Panc1 (cell line): ENCODE data around the gene DNAH12. TPM values are rescaled to one million over a fixed set of nuclear protein-coding genes. Genes with fewer than 3 reads are reported as not detected.

Experiments used
- ATAC-seq: fragments of 200-7000 bp; cut with Tn5 transposase; 2 replicates; pipeline ENCODE4 v1.9.1; 2020; ENCODE audit warnings: mild to moderate bottlenecking, moderate library complexity
- BruUV-seq: library from RNA; stranded (reverse); fragments of 400-500 nt; replicated peaks from 2 replicates; lab custom pipeline; 2021; lab: Mats Ljungman, UMichigan
- CTCF ChIA-PET: fragments of 300-600 bp; sonication (Branson Sonifier 250); formaldehyde crosslinking; loops from one replicate; lab custom pipeline; 2022; ENCODE audit warnings: antibody characterized with exemption; lab: Charles Lee
- POLR2A ChIA-PET: fragments of 300-600 bp; sonication (Branson Sonifier 250); formaldehyde crosslinking; loops from one replicate; lab custom pipeline; 2022; ENCODE audit warnings: antibody characterized with exemption; lab: Charles Lee
- DNase-seq: peaks from one replicate; pipeline ENCODE4 v3.0.0-alpha.2; 2010; ENCODE audit warnings: low read depth, low spot score
- H3K27ac ChIP-seq: 2 replicates; pipeline ENCODE4 v1.5.1; 2011; ENCODE audit warnings: mild to moderate bottlenecking, low read length, inconsistent platforms
- H3K27me3 ChIP-seq: fragments of 200-500 bp; sonication (Bioruptor generic); 2 replicates; pipeline ENCODE4 v1.6.0; 2014; ENCODE audit warnings: low read length, inconsistent platforms; ENCODE audit not compliant: control insufficient read depth, insufficient read depth
- H3K36me3 ChIP-seq: fragments of 200-500 bp; sonication (Bioruptor generic); 2 replicates; pipeline ENCODE4 v1.5.1; 2014; ENCODE audit warnings: inconsistent platforms, mild to moderate bottlenecking, low read length, moderate library complexity; ENCODE audit not compliant: control insufficient read depth, insufficient read depth
- H3K4me1 ChIP-seq: 2 replicates; pipeline ENCODE4 v1.5.1; 2011; ENCODE audit warnings: inconsistent platforms, mild to moderate bottlenecking, low read length, moderate library complexity; ENCODE audit not compliant: control insufficient read depth, insufficient read depth
- H3K4me3 ChIP-seq, 2 experiments: 2 replicates each; pipeline ENCODE4 v1.5.1; 2011 to 2012; ENCODE audit warnings: low read depth in 2 of 2, low read length in 2 of 2, mild to moderate bottlenecking in 2 of 2, inconsistent platforms in 1 of 2, moderate library complexity in 1 of 2
- H3K9me3 ChIP-seq: fragments of 200-500 bp; sonication (Bioruptor generic); 2 replicates; pipeline ENCODE4 v1.5.1; 2014; ENCODE audit warnings: low read depth, mild to moderate bottlenecking, inconsistent platforms, low read length, moderate library complexity; ENCODE audit not compliant: control insufficient read depth, insufficient read depth
- CTCF ChIP-seq: fragments of 450-650 bp; IDR thresholded peaks from 2 replicates; pipeline ENCODE4 v1.5.1; 2017; ENCODE audit warnings: mild to moderate bottlenecking
- POLR2AphosphoS5 ChIP-seq: IDR thresholded peaks from 2 replicates; pipeline ENCODE4 v1.6.1; 2012; ENCODE audit warnings: mild to moderate bottlenecking, low read depth, low read length, moderate library complexity
- REST ChIP-seq, 2 experiments: IDR thresholded peaks; 2 replicates each; pipeline ENCODE4 v1.6.1; 2011 to 2012; ENCODE audit warnings: low read depth in 2 of 2, control low read depth in 1 of 2, low read length in 1 of 2, mild to moderate bottlenecking in 1 of 2, moderate library complexity in 1 of 2; ENCODE audit not compliant: insufficient read depth in 1 of 2
- SIN3A ChIP-seq: IDR thresholded peaks from 2 replicates; pipeline ENCODE4 v1.6.1; 2012; ENCODE audit warnings: low read depth, mild to moderate bottlenecking, low read length, moderate library complexity, borderline replicate concordance; ENCODE audit not compliant: insufficient read depth
- TCF7L2 ChIP-seq: IDR thresholded peaks from 2 replicates; pipeline ENCODE4 v1.6.1; 2011; ENCODE audit warnings: mild to moderate bottlenecking, low read depth, low read length, inconsistent platforms
- in situ Hi-C: cut with HindIII; loops from 2 replicates; pipeline ENCODE4 v1.10.0; 2016; ENCODE audit warnings: low sequenced_read_pairs, low pct_unique_long_range_greater_than_20kb
- intact Hi-C: fragments of 100-400 bp; cut with micrococcal nuclease; formaldehyde crosslinking; loops from one replicate; pipeline ENCODE4 v1.10.0; 2022; ENCODE audit not compliant: unreplicated experiment
- total RNA-seq: library from RNA; stranded (reverse); gene quantifications from one replicate; pipeline ENCODE4 v1.2.1, GENCODE V29; 2021; ENCODE audit not compliant: unreplicated experiment

Gene DNAH12
- total RNA-seq, 1 experiment from 2014 or later = 0.21 TPM

GRCh38 chr3:57587905-57588304 lies 43.8 kb upstream of the DNAH12 start:
- Histone ChIP-seq H3K27ac (no peak overlapping the region), H3K9me3 (no peaks in the 10 kb centered on the region), H3K36me3 (0 out of 2 replicates have a peak, but pooled peaks cover 4% of the 10 kb centered on the region), H3K4me1 (peaks cover 8% of the 10 kb centered on the region), H3K27me3 (no peaks in the 10 kb centered on the region), H3K4me3 (no peak overlapping the region)
- BruUV-seq = no TSS peak
- ChIA-PET POLR2A (no interaction called here), CTCF (no interaction called here)
- intact Hi-C loops = no loop called here
- TF ChIP-seq CTCF = no peak
- TF ChIP-seq SIN3A = no peak
- no peak for TF ChIP-seq TCF7L2
- TF ChIP-seq REST (IDR thresholded peaks at IDR 0.05; ENCODE audit: insufficient read depth in 1 of 2, low read depth in 2 of 2, low read length in 1 of 2) = no peak
- TF ChIP-seq POLR2AphosphoS5 = no peak
- in situ Hi-C loops = no loop called here
- ATAC-seq (no peak), DNase-seq (no peak)

GRCh38 chr3:57586778-57587177 lies 42.6 kb upstream of the DNAH12 start:
- in situ Hi-C loops = no loop called here
- ChIA-PET POLR2A (interaction anchor here (0.6 kb wide), 1 partner anchor 464 kb away, joined by 4 read pairs; no protein-coding TSS in a partner anchor), CTCF (no interaction called here)
- no TSS peak for BruUV-seq
- TF ChIP-seq SIN3A (no peak), CTCF (no peak), TCF7L2 (no peak), POLR2AphosphoS5 (no peak), REST (IDR thresholded peaks at IDR 0.05; ENCODE audit: insufficient read depth in 1 of 2, low read depth in 2 of 2, low read length in 1 of 2) (no peak)
- DNase-seq (no peak), ATAC-seq (no peak)
- peaks cover 11% of the 10 kb centered on the region for H3K4me1 ChIP-seq
- H3K4me3 ChIP-seq = no peak overlapping the region
- no peaks in the 10 kb centered on the region for H3K27me3 ChIP-seq
- peaks cover 4% of the 10 kb centered on the region; the same call in 1 of the 2 replicates for H3K36me3 ChIP-seq
- intact Hi-C loops = no loop called here
- H3K27ac ChIP-seq = no peak overlapping the region
- H3K9me3 ChIP-seq = no peaks in the 10 kb centered on the region
